Vagina (tissue), 2 donors: Measurements from ENCODE around the gene LRPPRC. TPM values are rescaled to one million over a fixed set of nuclear protein-coding genes. Genes with fewer than 3 reads are reported as not detected.

Source experiments
- DNase-seq, 2 donors: peaks; one replicate each; pipeline ENCODE4 v3.0.0-alpha.2; 2017; ENCODE audit errors: extremely low spot score in 2 of 2
- H3K27ac ChIP-seq: fragments of 200-600 bp; sonication (generic); one replicate; pipeline ENCODE4 v1.5.1; 2019
- H3K27me3 ChIP-seq: fragments of 200-600 bp; sonication (generic); one replicate; pipeline ENCODE4 v1.5.1; 2019
- H3K36me3 ChIP-seq, 2 donors: fragments of 200-600 bp; sonication (generic); one replicate each; pipeline ENCODE4 v1.5.1; 2017 to 2019
- H3K4me1 ChIP-seq: fragments of 200-600 bp; sonication (generic); one replicate; pipeline ENCODE4 v1.5.1; 2019
- H3K4me3 ChIP-seq, 2 donors: fragments of 200-600 bp; sonication (generic); 1 replicate in 1 of 2; 2 replicates in 1 of 2; pipeline ENCODE4 v1.5.1; 2016 to 2019
- H3K9me3 ChIP-seq: fragments of 200-600 bp; sonication (generic); one replicate; pipeline ENCODE4 v1.5.1; 2019
- POLR2A ChIP-seq, 2 donors: fragments of 450-650 bp; IDR thresholded peaks; one replicate each; pipeline ENCODE4 v1.6.1; 2017; ENCODE audit warnings: antibody characterized with exemption in 2 of 2, mild to moderate bottlenecking in 2 of 2, moderate library complexity in 2 of 2
- POLR2AphosphoS5 ChIP-seq, 2 donors: sonication (generic); formaldehyde crosslinking; IDR thresholded peaks; one replicate each; pipeline ENCODE4 v1.9.0; 2017; ENCODE audit warnings: antibody characterized with exemption in 2 of 2, mild to moderate bottlenecking in 2 of 2, low read depth in 1 of 2; ENCODE audit not compliant: insufficient read depth in 1 of 2
- intact Hi-C: fragments of 100-400 bp; cut with DNase I; formaldehyde crosslinking; loops from one replicate; pipeline ENCODE4 v1.15.1; 2023
- total RNA-seq: library from RNA; depleted of rRNA; stranded (reverse); fragments of >200 nt; gene quantifications from one replicate; pipeline ENCODE4 v1.2.3, GENCODE V29; 2016
- TF ChIP-seq, protein P1 (sequence below), 3 experiments: fragments of 450-650 bp in 2 of 3; fragments of 200-600 bp in 1 of 3; sonication (generic) in 1 of 3; IDR thresholded peaks; one replicate each; pipeline ENCODE4 v1.5.1; 2017 to 2019; ENCODE audit warnings: antibody characterized with exemption in 3 of 3, mild to moderate bottlenecking in 2 of 3, moderate library complexity in 2 of 3

The LRPPRC gene
- total RNA-seq, 1 donor from 2014 or later: 35.4 TPM

DNA sequence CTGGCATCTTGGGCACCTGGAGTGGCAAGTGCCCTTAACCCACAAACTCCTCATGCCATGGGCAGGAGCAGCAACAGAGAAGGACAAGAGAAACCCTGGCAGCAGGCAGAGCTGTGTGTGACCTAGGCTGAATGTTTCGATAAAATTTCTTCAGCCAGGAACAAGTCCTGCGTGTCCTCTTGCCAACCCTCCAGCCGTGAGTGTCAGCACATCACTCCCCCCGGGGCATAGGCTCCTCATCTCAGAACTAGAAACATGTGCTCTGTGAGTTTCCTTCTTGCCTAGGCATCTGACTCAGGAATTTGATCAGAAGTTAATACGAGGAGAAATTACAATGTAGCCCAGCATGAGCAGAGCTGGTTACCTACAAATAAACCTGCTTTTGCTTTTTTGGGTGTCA, 154.8 kb downstream of the LRPPRC start:
- no peak for TF ChIP-seq POLR2AphosphoS5 (IDR thresholded peaks at IDR 0.05; ENCODE audit: insufficient read depth in 1 of 2, low read depth in 1 of 2)
- TF ChIP-seq, protein P1, sequence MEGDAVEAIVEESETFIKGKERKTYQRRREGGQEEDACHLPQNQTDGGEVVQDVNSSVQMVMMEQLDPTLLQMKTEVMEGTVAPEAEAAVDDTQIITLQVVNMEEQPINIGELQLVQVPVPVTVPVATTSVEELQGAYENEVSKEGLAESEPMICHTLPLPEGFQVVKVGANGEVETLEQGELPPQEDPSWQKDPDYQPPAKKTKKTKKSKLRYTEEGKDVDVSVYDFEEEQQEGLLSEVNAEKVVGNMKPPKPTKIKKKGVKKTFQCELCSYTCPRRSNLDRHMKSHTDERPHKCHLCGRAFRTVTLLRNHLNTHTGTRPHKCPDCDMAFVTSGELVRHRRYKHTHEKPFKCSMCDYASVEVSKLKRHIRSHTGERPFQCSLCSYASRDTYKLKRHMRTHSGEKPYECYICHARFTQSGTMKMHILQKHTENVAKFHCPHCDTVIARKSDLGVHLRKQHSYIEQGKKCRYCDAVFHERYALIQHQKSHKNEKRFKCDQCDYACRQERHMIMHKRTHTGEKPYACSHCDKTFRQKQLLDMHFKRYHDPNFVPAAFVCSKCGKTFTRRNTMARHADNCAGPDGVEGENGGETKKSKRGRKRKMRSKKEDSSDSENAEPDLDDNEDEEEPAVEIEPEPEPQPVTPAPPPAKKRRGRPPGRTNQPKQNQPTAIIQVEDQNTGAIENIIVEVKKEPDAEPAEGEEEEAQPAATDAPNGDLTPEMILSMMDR (IDR thresholded peaks at IDR 0.05): no peak
- no peak for TF ChIP-seq POLR2A (IDR thresholded peaks at IDR 0.05)
- Histone ChIP-seq H3K9me3 (no peaks in the 10 kb centered on the region), H3K4me1 (no peaks in the 10 kb centered on the region), H3K4me3 (no peak overlapping the region), H3K36me3 (no peaks in the 10 kb centered on the region), H3K27ac (no peak overlapping the region), H3K27me3 (no peaks in the 10 kb centered on the region)
- intact Hi-C loops: no loop called here
- no peak for DNase-seq

DNA sequence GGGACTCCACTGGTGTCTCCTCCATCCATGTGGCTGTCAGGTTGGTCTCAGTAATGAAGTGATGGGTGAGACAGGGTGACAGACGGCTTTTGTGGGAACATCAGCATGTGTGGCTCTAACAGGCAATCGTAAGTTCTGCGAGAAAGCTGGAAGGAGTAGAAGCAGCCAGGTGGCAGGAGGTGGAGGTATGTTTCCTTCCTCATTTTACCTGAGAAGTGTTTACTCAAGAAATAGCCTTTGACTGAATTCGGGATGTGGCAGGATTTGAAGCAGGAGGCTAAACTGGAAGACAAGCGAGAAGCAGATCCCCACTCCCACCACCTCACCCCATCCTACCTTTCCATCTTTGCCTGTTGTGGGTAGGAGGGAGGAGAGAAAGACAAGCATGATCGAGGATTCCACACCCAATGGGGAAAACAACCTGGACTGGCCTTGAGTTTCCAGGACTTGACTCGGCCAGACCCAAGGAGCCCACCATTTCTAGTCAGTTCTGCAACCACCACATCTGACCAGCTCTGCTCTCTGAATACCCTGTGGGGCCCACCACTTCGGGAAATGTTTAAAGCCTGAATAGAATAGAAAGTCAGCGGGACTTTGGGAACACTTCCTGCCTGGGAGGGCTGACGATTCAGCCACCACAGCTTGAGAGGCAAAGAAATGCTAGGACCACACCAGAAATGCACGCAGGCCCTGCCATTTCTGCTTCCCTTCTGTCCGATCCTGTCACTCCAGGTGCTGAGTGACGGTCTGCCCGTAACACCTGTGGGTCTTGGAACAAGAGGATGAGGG, 155.8 kb downstream of the LRPPRC start:
- intact Hi-C loops: no loop called here
- Histone ChIP-seq H3K4me3 (no peak overlapping the region), H3K4me1 (no peaks in the 10 kb centered on the region), H3K27ac (no peak overlapping the region), H3K27me3 (no peaks in the 10 kb centered on the region), H3K9me3 (no peaks in the 10 kb centered on the region), H3K36me3 (no peaks in the 10 kb centered on the region)
- TF ChIP-seq POLR2AphosphoS5 (IDR thresholded peaks at IDR 0.05; ENCODE audit: insufficient read depth in 1 of 2, low read depth in 1 of 2) (no peak), POLR2A (IDR thresholded peaks at IDR 0.05) (no peak)
- TF ChIP-seq, protein P1 (IDR thresholded peaks at IDR 0.05): no peak
- DNase-seq: peak in 1 of 2 donors; percentile 69

DNA sequence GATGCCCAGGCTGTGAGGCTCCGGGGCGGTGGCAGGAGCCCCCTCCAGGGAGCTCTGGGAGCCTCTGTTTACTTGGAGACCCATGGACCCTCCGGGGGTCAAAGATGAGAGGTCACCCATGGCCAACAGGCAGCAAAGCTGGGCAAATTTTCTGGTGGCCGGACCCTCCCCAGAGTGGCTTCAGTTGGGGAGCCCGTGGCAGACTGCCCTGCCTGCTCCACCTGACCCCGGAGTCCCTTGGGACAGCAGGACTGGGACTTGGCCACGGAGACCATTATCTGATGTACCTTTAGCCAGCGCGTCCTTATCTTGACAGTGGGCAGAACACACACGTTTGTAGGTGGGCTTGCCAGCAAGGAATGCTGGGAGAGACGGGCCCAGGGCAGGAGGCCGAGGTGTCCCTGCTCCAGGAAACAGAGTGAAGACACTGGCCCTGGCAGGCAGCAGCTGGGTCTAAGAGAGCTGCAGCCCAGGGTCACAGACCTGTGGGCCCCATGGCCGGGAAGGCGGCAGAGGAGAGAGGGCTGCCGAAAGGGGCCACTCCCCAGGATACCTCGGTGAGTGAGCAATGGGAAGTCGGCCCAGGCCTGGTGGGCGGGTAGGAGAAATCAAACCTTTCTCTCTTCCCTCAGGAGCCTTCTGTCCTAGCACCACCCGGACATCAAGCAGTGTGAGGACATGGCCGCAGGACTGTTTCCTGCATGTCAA, 157.1 kb downstream of the LRPPRC start, which contains the start of the genes ABCG5 and ABCG8:
Gene ABCG5 (minus strand): TSS at position 280 of the 708 bp plus-strand sequence. CDS start 160 bp downstream, at position 120.
Gene ABCG8 (plus strand): TSS at position 412 of the 708 bp plus-strand sequence. CDS start 83 bp downstream, at position 495.
- Histone ChIP-seq H3K27me3 (no peaks in the 10 kb centered on the region), H3K4me1 (no peaks in the 10 kb centered on the region), H3K9me3 (no peaks in the 10 kb centered on the region), H3K36me3 (no peaks in the 10 kb centered on the region), H3K27ac (no peak within 1 kb of the TSS), H3K4me3 (no peak within 1 kb of the TSS)
- peak; percentile 56 to 67 for DNase-seq
- intact Hi-C loops: no loop called here
- TF ChIP-seq, protein P1 (IDR thresholded peaks at IDR 0.05): no peak
- TF ChIP-seq POLR2AphosphoS5 (IDR thresholded peaks at IDR 0.05; ENCODE audit: insufficient read depth in 1 of 2, low read depth in 1 of 2) (no peak), POLR2A (IDR thresholded peaks at IDR 0.05) (no peak)

DNA sequence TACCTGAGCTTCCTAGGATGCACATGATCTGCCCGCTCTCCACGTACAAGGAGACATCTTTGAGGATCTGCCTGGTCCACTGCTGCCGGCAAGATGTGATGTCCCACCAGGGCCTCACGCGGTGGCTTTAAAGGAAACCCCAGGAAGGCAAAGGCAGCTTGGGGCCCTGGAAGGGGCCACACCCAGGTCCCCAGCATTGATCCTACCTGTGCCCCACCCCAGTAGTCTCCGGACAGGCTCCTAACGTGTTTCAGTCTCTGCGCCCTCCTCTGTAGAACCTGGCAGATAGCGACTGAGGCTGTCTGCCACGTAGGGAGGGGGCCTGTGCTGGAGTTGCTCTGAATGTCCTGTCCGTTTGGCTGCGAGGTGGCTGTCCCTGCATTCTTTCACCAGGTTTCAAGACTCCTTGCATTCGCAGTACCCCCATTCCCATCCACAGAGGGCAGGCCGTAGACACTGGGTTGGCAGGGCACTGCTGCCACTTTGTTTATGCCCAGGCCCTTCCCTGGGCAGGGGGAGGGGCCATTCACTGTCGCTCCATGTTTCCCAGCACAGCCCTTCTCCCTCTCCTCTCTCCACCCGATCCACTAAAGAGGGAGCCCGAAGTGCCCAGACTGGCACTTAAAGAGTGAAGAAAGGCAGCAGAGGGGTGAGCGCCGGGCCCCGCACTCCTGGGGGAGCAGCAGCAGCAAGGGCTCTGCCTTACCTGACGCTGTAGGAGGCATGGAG, 157.8 kb downstream of the LRPPRC start:
- Histone ChIP-seq H3K27me3 (no peaks in the 10 kb centered on the region), H3K4me3 (no peak overlapping the region), H3K4me1 (no peaks in the 10 kb centered on the region), H3K36me3 (no peaks in the 10 kb centered on the region), H3K27ac (no peak overlapping the region), H3K9me3 (no peaks in the 10 kb centered on the region)
- TF ChIP-seq, protein P1 (IDR thresholded peaks at IDR 0.05): no peak
- TF ChIP-seq POLR2AphosphoS5 (IDR thresholded peaks at IDR 0.05; ENCODE audit: insufficient read depth in 1 of 2, low read depth in 1 of 2): no peak
- TF ChIP-seq POLR2A (IDR thresholded peaks at IDR 0.05): no peak
- intact Hi-C loops: no loop called here
- DNase-seq: peak; percentile 54 to 88
